NCI-H1930 (cell line): ENCODE results near the gene NAA15.
"Not testable (repeated sequence)": the region's sequence is repeated elsewhere in the genome, so short reads cannot be mapped to it uniquely, and the experiment has no call there.

ENCODE experiments used
- DNase-seq, 2 experiments: peaks; one replicate each; lab custom pipeline; 2025; lab: John Stamatoyannopoulos, UW

NAA15 gene

DNA sequence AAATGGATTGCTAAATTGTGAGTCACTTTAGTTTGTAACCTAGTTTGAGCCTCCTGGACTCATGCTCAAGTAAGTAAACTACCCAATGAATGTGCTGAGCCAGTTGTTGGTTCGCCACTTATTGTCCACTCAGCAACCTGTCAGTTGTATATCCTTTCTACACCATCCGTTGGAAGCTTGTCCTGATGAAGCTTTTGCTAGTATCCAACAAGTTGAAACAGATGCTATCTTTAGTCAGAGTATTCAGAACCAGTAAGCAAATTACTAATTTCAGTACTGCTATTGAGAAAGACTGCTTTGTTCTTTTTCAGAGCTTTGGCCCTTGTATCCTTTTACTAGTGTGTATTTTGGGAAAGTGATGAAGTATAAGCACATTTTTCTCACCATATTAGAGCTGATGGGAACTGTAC is 4.3 kb upstream of the NAA15 start:
- DNase-seq, result no peak

DNA sequence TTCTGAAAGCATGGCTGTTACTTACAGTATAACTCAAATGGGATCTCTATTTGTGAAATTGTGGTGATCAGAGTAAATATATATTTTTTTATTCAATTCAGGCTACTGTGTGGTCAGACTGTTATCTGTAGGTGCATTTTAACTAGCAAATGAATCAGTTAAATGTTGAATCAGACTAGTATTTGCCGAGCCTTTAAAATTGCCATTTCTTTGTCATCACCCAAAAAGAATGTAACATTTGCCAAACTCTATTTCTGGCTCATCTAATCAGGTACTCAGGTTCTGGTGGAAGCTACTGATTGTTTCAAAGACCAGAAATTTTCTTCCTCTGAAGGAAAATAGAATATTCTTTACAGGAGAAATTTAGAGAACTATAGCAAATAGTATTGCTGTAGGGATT is 1.8 kb upstream of the NAA15 start:
- DNase-seq, result no peak

DNA sequence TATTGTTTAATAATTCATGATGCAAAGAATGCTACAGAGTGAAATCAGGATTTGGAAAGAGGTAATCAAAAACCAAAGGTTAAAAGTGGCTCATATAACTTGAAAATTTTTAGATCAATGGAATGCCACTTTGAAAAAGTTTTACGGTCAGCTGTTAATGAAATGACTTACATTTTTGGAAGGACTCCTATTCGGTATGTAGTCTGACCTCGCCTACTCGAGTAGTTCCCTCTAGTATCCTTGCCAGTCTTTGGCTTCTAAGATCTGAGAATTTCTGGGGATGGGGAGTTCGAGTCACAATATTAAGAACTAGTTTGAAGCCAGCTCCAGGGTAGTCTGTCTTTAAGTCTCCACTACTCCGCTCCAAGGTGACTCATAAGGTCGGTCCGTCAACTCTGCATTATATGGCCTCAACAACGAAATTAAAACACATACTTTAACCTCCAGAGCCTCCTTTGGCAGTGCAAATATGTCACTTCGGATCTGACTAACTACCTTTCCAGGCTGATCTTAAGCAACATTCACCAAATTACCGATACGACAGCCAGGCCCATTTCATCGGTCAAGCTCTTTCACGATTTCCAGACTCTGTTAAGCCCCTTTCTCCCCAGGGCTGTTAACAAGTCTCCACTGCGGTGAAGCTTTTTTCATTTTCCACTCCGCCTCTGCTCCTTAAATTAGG is 733 bp upstream of the NAA15 start:
- no peak for DNase-seq

DNA sequence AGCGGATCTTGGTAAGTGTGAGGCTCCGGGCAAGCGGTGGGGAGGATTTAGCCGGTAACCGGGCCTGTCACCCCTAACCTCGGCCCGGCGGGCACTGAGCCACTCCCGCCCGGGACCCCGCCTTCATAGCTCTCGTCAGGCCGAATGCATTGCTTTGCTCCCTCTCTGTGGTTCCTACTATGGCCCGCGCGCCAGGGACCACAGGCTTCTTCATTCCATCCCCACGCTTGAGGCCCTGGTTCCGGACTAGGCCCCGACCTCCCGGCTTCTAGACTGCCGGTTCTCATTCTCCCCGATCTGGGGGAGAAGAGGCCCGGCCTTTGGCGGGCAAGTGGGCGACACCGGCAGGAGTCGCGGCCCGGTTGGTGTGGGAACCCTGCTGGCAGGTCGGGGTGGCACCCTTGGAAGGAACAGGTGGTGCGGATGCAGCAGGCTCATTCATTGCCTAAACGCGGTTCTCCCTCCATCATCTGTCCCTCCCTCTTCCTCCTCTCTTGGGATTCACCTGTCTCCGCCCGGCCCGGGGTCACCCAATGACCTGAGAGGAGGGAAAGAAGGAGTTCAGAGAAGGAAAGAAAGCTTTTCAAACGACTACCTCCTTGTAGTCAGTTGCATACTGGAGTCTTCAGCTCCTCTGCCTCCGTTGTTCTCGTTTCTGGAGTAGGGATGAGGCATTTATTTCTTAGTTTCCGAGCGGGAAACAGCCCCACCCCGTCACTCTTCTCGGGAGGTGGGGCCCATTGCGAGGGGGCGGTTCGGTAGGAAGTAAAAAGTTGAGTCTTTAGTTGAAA is 711 bp downstream of the NAA15 start, which contains the start of gene NDUFC1:
TSS of gene NDUFC1 (minus strand) at position 657 of the 791 bp plus-strand sequence. CDS start 6,679 bp downstream, outside the sequence.
- peak; percentile 35 to 44 for DNase-seq

DNA sequence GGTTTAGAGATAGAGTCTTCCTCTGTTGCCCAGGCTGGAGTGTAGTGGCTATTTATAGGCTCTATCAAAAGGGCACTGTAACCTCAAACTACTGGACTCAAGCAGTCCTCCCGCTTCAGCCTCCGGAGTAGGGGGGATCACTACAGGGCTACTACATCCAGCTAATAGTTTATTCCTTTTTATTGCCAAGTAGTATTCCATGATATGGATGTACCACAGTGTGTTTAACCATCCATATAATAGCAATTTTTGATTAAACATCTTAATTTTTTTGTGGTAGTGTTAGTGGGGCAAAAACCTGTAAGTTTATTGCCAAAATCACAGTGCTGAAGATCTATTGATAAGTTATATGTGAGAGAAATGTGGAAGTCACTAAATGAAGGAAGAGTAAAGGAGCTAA is 3.6 kb downstream of the NAA15 start:
- no peak for DNase-seq

DNA sequence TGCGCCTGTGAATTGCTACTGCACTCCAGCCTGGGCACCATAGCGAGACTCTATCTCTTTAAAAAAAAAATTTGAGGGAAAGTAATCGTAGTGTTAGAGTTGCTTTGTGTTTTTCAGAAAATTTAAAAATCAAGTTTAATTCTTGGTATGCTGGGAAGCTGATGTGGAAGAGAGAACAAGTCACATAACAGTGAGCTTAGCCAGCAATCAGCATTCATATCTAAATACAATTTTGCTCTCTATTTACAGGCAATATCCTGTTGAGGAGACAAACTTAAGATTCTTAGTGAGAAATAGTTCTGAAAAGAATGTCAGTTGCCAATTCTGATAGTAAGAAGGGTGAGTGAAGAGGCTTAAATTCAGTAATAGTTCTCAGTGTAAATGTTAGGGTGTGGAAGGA is 10.6 kb downstream of the NAA15 start:
- DNase-seq, result no peak

DNA sequence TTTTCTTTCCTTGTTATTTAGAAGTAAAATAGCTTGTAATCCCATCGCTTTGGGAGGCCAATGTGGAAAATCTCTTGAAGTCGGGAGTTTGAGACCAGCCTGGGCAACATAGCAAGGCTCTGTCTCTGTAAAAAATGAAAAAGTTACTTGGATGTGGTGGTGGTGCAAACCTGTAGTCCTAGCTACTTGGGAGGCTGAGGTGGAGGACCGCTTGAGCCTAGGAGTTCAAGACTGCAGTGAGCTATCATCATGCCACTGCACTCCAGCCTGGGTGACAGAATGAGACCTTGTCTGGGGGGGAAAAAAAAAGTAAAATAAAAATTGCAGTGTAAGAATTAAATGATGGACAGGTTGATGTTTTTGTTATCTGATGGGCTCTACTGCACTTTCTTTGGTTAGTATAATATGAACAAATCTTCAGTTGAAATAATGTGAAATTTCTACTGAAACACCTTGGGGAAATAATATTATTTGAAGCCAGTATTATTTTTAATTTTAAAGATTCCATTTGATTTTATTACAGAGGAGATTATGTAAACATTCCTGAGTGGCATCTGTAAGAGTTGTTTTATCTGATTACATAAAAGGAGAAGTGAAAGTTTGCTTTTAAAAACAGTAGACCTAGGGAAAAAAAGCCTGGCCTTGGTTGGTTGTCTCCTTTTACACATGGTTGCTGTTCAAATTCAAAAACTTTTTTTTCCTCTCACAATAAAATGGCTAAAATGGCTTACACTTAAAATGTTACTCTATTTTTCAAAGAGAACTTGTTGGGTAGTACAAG is 11.4 kb downstream of the NAA15 start:
- no peak for DNase-seq

DNA sequence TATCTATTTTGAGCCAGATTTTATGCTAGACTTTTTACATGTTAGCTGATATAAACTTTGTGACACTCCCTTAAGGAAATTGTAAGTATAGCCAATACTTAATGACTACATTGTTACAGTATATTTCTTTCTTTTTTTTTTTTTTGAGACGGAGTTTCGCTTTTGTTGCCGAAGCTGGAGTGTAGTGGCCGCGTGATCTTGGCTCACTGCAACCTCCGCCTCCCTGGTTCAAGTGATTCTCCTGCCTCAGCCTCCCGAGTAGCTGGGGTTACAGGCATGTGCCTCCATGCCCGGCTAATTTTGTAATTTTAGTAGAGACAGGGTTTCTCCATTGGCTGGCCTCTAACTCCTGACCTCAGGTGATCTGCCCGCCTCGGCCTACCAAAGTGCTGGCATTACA is 12.1 kb downstream of the NAA15 start:
- DNase-seq, result not testable (repeated sequence)

DNA sequence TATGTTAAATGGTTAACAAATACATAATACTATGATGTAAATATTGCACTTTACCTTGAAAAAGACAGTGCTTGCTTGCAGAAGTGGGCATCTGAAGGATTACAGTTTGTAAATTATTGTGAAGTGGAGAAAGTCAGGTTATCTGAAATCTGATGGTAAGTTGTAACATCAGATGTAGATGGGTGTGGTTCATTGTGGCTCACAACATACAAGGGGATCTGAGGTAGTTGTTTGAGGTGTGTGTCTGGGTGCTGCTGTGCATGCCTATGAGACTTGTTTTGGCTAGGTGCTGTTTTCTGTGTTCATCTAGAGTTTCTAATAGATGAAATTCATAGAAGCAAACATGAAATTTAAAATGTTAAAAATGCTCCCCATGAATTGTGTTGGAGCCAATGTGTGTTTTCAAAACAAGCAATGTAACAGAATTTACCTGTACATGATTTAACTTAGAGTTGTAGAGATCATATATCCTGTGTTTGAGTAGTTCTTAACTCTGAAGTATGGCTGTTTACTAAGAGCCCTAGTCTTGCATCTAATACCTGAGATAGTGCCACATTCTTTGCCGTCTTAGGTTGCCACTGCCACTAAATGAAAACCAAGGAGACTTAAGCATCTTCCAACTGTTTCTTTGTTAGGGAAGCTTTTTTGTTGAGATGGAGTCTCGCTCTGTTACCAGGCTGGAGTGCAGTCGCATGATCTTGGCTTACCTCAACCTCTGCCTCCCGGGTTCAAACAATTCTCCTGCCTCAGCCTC is 12.9 kb downstream of the NAA15 start:
- DNase-seq, result no peak

DNA sequence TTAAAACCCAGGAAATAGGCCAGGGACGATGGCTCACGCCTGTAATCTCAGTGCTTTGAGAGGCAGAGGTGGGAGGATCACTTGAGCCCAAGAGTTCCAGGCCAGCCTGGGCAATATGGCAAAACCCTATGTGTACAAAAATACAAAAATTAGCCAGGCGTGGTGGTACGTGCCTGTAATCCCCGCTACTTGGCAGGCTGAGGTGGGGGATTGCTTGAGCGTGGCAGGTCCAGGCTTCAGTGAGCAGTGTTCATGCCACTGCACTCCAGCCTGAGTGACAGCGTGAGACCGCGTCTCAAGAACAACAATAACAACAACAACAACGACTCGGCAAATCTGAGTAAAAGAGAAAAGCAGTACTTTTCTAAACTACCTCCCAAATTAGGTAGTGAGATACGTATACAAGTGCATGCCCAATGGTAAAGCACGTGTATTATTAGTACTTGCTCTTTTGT is 13.9 kb downstream of the NAA15 start:
- no peak for DNase-seq

DNA sequence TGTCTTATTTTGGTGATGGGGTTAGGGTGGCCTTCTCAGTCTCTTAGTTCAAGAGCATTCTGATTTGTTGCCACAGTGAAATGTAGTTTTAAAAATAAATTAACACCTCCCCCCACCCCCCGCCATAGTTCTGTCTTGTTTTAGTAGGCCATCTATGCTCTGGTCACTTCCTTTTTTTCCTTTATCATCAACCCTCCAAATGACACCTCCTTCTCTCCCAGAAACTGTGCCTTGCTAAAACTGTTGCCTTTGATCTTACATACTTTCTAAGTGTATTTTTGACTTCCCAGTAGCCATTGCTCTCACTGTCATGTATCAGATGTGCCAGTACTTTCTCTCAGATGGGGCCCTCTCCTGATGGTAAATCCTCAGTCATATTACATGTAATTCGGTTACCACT is 15.4 kb downstream of the NAA15 start:
- DNase-seq, result no peak

DNA sequence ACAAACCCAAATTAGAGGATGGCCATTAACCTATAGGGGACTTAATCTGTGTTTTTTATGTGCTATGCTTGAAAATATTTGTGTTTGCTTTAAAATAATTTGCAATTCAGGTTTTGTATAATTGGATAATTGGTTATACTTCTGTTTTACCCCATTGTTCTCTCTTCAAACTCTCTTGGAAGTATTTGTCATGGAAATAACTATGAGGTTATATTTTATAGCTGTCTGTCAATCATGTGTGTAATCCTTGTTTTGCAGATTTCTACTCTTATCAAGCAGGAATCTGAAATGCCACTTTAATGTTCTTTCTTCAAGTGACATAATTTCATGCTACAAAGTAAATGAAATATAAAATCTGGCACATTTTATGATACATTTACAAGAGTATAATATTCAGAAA is 16.3 kb downstream of the NAA15 start:
- DNase-seq, result no peak

DNA sequence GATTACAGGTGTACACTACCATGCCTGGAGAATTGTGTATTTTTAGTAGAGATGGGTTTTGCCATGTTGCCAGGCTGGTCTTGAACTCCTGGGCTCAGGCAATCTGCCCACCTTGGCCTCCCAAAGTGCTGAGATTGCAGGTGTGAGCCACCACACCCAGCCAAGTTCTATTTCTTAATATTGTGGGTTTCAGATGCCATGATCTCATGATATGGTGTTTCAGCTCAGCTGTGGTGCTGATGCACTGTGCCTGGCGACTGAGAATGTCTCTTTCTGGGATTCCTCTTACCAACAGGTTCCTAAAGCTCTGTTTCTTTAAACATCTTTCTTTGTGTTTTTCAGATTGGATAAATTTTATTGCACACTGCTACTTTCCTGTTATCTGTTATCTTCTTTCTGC is 18.3 kb downstream of the NAA15 start:
- no peak for DNase-seq

DNA sequence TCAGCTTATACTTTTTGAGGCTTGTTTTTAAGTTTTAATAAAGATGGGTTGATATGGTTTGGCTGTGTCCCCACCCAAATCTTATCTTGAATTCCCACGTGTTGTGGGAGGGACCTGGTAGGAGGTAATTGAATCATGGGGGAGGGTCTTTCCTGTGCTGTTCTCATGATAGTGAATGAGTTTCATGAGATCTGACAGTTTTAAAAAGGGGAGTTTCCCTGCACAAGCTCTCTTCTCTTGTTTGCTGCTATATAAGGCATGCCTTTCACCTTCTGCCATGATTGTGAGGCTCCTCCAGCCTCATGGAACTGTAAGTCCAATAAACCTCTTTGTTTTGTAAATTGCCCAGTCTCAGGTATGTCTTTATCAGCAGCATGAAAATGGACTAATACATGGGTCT is 20.8 kb downstream of the NAA15 start:
- DNase-seq, result not testable (repeated sequence)

DNA sequence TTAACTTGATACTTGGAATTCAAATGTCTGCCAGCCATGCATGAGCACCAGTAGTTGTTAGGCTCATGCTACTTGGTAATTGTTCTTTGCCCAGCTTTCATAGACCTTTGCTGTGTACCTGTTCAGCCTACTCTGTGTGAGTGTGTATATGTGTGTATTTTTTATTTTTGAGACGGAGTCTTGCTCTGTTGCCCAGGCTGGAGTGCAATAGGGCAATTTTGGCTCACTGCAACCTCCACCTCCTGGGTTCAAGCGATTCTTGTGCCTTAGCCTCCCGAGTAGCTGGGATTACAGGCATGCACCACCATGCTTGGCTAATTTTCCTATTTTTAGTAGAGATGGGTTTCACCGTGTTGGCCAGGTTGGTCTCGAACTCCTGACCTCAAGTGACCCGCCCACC is 21.2 kb downstream of the NAA15 start:
- DNase-seq, result not testable (repeated sequence)

DNA sequence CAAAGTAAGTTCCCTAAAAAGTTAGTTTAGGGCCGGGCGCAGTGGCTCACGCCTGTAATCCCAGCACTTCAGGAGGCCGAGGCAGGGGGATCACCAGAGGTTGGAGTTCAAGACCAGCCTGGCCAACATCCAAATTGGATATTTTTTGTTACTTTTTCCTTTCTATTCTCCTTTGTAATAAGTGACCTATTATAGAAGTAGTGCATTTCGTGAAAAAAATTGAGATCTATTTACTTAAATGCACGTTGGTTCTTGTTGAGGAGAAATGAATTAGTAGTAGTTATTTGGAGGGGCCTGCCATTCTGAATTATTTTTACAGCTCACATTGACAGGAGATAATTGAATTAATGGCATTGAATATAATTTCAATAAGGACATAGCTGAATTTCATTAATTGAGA is 23.3 kb downstream of the NAA15 start:
- no peak for DNase-seq

DNA sequence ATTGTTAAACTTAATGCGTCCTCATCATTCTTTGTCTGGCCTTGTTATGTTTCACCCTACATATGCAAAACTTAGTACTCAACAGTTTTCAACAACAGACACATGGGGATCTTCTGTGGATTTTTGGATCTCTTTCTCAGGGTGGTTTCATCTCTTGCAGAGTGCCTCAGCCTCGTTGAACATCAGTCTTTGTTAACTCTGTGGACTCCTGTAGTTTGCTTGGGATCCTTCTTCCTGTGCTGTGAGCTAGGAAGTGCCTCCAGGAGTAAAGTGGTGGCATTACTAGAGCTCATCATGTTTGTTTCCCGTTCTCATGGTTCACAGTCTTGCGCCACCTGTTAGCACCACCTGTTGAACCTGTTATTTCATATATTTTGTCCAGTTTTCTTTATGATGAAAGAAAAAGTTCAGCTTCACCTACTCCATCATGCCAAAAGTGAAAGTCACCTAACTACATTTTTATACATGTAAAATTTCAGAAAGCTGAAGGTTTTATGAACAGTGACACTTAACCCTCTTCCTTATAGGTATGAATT is 28.4 kb downstream of the NAA15 start:
- DNase-seq, result no peak

DNA sequence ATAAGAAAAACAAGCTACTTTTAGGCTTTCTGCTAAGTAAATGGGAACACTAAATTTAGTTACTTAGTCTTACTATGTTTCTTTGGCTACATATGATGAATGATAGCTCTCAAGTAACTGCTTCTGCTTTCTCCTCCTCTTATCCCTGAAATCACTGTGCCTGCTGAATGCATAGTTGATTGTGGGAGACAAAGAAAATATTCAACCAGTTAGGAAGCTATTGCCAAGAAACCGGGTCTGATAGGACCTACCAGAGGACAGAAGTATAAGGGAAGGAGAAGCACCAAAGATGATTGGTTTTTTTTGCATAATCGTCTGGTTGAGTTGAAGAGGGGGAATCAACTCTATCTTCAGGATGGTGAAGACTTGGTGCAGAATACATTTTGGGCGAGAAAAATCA is 29.0 kb downstream of the NAA15 start:
- no peak for DNase-seq

DNA sequence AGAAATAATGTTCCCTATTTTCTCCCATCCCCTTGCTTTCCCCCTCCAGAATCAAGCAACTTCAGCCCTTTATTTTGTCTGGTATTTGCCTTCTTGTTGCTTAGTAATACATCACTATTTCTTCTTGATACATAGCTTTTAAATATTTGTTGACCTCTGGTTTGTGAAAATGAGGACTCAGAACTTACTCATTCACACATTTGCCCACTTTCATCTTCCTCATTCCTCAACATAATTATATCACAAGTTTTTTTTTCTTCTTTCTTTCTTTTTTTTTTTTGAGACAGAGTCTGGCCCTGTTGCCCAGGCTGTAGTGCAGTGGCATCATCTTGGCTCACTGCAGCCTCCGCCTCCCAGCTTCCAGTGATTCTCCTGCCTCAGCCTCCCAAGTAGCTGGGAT is 29.9 kb downstream of the NAA15 start:
- DNase-seq, result no peak

DNA sequence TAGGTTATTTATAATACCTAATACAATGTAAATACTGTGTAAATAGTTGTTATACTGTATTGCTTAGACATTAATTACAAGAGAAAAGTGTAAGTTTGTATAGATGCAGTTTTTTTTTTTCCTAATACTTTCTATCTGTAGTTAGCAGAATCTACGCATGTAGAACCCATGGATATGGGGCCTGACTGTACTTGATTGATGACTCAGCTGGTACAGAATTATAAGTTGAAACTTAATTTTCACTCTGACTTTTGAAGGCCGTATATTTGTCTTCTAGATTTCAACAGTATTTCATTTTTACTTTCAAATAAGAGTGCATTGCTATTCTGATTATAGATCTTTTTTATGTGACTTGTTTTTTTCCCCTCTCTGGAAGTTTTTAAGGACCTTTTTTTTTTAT is 31.7 kb downstream of the NAA15 start:
- DNase-seq, result no peak

DNA sequence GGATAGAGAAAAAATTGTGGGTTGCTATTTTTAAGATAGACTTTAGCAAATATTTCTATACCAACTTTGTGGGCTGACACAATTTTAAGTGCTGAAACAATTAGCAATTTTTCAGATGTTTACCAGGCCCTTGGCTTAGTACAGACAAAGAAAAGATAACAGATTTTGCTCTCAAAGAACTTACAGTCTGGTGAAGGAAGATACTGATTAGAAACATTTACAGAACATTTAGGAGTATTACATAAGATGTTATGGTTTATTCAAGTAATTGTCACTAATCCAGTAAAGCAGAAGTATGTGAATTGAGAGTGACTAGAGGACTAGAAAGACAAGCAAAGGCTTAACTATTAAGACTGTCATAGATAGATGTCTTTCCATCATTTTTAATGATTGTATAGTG is 36.3 kb downstream of the NAA15 start:
- no peak for DNase-seq

DNA sequence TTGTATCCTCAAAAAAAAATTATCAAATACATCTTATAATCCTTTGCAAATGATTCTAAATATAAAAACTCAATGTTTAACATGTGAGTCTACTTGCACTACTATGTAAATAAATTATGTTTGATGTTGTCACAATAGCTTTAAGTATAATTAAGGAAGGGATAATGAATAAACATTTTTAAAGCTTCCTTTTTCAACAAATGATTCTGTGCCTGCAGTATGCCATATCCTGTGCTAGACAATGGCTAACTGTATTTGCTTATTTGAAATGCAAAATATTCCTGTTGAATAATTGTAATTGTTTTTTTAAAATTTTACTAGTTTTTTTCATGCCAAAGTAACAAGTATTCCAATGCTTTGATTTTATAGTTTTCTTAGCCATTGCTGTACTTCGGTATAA is 60.0 kb downstream of the NAA15 start:
- no peak for DNase-seq
